BE2C (cell line): ENCODE data around the gene CSNK1G2.

Experiments used
- DNase-seq: peaks from one replicate; pipeline ENCODE4 v3.0.0-alpha.2; 2020
- H3K27me3 ChIP-seq: fragments of 250-450 bp; sonication (Bioruptor Pico); 2 replicates; pipeline ENCODE4 v1.5.1; 2020; ENCODE audit warnings: mild to moderate bottlenecking
- H3K36me3 ChIP-seq: fragments of 250-450 bp; sonication (Bioruptor Pico); 2 replicates; pipeline ENCODE4 v1.5.1; 2020; ENCODE audit warnings: mild to moderate bottlenecking
- H3K4me1 ChIP-seq: fragments of 250-450 bp; sonication (Bioruptor Pico); 2 replicates; pipeline ENCODE4 v1.5.1; 2020
- H3K4me3 ChIP-seq: 2 replicates; pipeline ENCODE4 v1.5.1; 2011; ENCODE audit warnings: low read depth, low read length
- H3K9me3 ChIP-seq: fragments of 250-450 bp; sonication (Bioruptor Pico); 2 replicates; pipeline ENCODE4 v1.5.1; 2020
- TF ChIP-seq, protein P1 (sequence below): IDR thresholded peaks from 2 replicates; pipeline ENCODE4 v1.5.1; 2012; ENCODE audit warnings: mild to moderate bottlenecking, low read depth, low read length

Gene CSNK1G2

DNA sequence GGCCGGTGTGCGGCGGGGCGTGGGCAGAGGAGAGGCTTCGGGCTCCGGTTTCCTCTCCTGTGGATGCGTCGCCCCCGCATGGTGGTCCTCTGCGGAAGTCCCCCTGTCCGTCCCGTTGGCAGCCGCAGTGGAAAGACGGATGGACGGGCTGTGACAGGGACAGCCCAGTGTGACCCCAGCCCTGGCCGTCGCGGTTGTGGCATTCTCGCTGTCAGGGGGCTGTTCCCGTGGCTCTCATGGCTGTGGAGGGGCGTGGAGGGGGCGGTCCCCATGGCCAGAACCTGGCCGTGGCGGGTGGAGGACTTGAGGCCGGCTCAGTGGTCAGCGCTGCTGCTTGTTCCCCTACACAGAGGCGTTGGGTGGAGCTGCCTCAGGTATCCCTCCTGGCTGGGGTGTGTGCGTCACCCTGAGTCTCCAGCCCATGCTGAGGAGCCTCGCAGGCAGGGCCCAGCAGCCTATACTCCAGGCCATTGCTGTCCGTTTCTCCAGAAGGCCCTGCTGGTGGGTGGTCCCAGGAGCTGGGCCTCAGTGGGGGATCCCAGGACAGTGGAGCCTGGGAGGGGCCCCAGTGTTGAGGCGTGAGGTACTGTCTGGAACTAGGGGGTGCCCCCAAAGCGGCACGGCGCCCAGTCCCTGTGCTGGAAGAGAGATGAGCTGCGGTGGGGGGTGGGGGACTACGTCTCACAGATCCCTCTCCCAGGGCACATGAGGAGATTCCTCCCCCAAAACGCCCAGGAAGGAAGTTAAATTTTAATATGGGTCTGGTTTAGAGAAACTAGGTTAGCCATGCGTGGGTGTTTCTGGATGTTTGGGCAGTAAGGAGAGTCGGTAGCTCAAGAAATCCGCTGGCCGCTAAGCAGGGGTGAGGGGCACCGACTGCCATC is 20.3 kb downstream of the CSNK1G2 start:
- peaks cover 4% of the 10 kb centered on the region for H3K36me3 ChIP-seq
- TF ChIP-seq, protein P1, sequence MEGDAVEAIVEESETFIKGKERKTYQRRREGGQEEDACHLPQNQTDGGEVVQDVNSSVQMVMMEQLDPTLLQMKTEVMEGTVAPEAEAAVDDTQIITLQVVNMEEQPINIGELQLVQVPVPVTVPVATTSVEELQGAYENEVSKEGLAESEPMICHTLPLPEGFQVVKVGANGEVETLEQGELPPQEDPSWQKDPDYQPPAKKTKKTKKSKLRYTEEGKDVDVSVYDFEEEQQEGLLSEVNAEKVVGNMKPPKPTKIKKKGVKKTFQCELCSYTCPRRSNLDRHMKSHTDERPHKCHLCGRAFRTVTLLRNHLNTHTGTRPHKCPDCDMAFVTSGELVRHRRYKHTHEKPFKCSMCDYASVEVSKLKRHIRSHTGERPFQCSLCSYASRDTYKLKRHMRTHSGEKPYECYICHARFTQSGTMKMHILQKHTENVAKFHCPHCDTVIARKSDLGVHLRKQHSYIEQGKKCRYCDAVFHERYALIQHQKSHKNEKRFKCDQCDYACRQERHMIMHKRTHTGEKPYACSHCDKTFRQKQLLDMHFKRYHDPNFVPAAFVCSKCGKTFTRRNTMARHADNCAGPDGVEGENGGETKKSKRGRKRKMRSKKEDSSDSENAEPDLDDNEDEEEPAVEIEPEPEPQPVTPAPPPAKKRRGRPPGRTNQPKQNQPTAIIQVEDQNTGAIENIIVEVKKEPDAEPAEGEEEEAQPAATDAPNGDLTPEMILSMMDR, result no peak
- no peak overlapping the region for H3K4me3 ChIP-seq
- H3K9me3 ChIP-seq, result no peaks in the 10 kb centered on the region
- no peak for DNase-seq
- H3K4me1 ChIP-seq, result no peaks in the 10 kb centered on the region
- H3K27me3 ChIP-seq, result no peaks in the 10 kb centered on the region

DNA sequence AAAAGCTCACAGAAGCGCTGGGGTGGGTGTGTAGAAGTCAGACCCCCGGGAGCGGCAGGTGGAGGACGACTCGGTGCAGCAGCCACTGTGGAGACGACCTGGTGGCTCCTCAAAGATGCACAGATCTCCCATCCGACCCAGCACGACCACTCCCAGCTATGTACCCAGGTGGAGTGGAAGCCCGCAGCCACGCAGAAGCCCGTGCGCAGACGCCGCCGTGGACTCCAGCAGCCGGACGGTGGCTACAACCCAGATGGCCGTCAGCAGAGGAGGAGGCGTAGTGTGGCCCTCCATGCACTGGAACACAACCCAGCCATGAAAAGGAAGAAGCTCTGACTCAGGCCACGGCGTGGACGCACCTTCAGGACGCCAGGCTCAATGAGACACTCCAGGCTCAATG is 21.7 kb downstream of the CSNK1G2 start:
- no peak for DNase-seq
- Histone ChIP-seq H3K9me3 (no peaks in the 10 kb centered on the region), H3K36me3 (peaks cover 8% of the 10 kb centered on the region), H3K27me3 (no peaks in the 10 kb centered on the region), H3K4me1 (no peaks in the 10 kb centered on the region), H3K4me3 (no peak overlapping the region)
- TF ChIP-seq, protein P1, result no peak

DNA sequence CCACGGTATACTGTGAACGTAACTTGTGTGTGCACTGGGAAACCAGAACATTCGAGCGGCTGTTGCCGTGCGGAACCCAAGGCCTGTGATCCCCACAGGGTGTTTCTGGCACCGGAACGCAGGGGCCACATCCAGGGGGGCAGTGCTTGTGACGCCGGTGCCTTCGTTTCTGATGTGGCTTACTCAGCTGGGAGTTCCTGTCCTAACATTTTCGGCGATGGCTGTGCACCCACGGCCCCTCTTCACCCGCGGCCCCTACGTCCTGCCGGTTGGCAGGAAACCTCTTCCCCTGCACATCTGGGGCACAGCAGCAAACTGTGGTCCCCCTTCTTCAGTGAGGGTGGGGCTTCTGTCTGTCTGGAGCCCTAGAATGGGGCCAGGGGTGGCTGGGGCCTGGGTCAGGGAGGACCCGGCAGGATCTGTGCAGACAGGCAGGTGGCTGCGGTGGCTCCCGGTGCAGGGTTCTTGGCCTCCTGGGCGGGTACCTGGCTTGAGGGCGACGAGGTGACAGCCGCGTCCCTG is 26.2 kb downstream of the CSNK1G2 start:
- TF ChIP-seq, protein P1, result no peak
- no peak for DNase-seq
- H3K4me1 ChIP-seq, result no peaks in the 10 kb centered on the region
- H3K9me3 ChIP-seq, result no peaks in the 10 kb centered on the region
- H3K4me3 ChIP-seq, result no peak overlapping the region
- H3K27me3 ChIP-seq, result no peaks in the 10 kb centered on the region
- H3K36me3 ChIP-seq, result peaks cover 29% of the 10 kb centered on the region

DNA sequence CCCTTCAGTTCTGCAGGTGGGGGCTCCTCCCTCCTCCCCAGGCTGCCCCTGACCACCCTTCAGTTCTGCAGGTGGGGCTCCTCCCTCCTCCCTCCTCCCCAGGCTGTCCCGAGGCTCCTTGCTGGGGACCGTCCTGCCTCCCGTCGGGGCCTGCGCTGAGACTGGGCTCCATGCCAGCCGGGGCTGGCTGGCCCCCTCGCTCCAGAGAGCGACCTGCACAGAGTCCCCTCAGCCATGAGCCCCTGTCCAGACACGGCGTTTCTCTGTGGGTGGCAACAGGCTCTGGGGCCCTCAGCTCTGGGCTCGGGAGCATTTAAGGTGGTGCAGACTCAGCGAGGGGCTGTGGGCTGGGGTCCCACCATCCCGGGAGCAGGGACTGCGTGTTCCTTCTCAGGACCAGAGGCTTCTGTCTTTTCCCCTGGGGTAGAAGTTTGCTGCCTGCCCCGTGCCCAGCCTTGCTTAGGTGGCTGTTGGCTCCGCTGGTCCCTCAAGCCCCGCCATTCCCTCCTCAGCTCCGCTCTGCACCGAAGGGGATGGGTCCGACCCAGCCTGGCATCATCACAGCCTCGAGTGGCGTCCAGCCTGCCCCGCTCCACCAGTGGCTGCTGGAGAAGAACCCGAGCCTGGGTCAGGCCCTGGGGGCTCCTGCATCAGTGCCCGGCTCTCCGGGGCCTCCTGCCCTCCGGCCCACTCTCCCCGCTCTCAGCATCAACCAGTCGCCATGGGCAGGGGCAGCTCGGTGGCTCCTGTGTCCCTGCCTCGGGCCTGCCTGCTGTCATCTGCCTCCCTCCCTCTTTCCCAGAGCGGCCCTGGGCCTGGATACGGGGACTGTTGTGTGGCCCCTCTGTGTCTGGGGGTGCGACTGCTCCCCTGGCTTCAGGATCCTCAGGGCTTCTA is 27.6 kb downstream of the CSNK1G2 start:
- Histone ChIP-seq H3K36me3 (peaks cover 25% of the 10 kb centered on the region), H3K27me3 (no peaks in the 10 kb centered on the region), H3K4me1 (no peaks in the 10 kb centered on the region), H3K9me3 (no peaks in the 10 kb centered on the region), H3K4me3 (no peak overlapping the region)
- peak; percentile 66 for DNase-seq
- TF ChIP-seq, protein P1, result no peak

DNA sequence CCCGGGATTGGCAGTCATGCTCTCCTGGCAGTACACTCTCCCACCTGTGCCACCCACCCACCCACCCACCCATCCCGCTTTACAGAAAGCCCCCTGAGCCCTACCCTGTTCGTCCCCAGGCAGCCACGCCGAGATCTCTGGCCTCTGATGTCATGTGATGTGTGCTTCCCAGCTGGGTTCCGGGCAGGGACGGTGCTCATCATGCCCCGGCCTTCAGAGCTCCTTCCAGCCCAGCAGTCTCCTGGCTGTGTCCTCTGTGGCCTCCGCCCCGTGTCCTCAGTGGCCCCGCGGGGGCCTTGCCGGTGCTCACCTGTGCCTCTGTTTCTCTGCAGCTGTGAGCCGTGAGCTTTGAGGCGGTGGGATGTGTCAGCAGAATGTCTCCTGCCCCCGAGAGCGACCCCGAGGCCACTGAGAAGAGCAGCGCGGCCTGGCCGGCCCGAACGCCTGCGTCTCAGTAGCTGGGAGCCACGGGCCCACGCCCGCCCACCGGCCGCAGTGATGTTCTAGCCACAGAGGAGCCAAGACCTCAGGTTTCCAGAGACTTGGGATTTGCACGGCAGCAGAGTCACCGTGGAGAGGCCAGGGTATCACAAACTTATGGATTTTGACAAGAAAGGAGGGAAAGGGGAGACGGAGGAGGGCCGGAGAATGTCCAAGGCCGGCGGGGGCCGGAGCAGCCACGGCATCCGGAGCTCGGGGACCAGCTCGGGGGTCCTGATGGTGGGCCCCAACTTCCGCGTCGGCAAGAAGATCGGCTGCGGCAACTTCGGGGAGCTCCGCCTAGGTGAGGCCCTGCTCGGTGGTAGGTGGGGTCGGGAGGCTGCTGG is 28.4 kb downstream of the CSNK1G2 start:
- Histone ChIP-seq H3K4me3 (no peak overlapping the region), H3K9me3 (no peaks in the 10 kb centered on the region), H3K27me3 (no peaks in the 10 kb centered on the region), H3K4me1 (no peaks in the 10 kb centered on the region), H3K36me3 (peaks cover 25% of the 10 kb centered on the region)
- TF ChIP-seq, protein P1, result no peak
- DNase-seq, result no peak
